HG03097 (cell line): ENCODE results near the gene HAS3.
"Not testable (repeated sequence)": the region's sequence is repeated elsewhere in the genome, so short reads cannot be mapped to it uniquely, and the experiment has no call there.

Source experiments
- ATAC-seq: cut with Tn5 transposase; IDR thresholded peaks from one replicate; pipeline ENCODE4 v1.9.1; 2021; ENCODE audit not compliant: unreplicated experiment, low FRiP score

Gene HAS3

DNA sequence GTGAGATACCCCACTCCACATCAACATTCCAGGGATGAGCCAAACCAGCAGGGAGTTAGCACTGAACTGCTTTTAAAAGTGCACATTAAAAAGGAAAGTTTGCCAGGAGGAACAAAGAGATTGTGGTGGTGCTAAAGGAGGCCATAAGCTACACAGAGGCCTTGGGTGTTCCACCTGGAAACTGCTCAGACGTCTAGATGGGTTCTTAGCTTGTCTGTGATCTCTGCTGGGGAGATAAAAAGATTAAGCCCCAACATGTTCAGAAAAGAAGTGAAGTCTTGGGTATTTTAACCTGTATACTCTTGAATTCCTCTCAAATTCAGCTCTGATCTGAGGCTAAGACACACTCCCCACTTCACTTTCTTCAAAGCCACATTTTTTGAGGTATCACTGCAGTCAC lies 10.4 kb downstream of the HAS3 start:
- ATAC-seq, result no peak

DNA sequence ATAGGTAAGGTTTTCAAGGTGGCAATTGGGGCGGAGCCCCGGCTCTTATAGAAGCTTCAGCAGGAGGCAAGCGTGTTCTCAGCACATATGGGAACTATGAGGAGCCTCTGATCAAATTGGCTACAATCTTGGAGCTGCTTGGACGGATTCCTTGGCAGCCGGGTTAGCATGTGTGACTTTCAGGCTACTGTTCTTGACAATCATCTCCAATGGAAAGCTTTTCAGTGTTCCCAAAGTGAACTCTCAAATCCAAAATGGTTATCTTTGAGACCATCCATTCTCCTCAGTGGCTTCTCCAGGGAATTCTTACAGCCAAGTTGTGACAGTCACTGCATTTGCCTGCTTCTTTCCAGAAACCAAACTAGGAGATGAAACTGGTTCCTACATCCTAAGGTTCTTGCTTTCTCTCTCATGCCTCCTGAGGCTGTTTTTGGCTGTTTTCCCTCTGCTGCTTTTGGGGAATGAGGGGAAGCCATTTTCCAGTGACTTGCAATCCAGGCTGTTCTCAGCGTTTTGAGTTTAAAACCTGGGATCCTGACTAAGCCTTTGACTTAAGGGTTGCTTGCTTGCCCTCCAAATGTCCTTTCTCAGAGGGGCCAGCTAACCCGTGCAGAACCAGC lies 10.9 kb downstream of the HAS3 start:
- ATAC-seq, result no peak

DNA sequence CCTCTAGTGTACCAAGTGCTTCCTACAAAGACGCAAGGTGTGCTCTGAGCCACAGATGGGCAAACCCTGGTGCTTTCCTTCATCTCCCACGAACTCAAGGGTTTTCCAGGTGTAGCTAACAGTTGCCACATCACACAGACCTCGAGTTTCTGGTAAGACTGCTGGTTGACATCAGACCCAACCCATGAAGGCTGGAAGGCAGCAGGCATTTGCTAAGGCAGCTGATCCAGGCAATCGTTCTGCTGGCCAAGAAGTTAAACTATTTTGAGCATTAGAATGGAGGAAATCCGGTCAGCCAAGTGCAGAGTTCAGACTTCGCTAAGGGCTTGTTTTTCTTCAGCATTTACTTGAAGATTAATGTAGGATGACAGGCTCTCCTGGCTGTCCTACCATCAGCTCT lies 11.5 kb downstream of the HAS3 start:
- no peak for ATAC-seq

DNA sequence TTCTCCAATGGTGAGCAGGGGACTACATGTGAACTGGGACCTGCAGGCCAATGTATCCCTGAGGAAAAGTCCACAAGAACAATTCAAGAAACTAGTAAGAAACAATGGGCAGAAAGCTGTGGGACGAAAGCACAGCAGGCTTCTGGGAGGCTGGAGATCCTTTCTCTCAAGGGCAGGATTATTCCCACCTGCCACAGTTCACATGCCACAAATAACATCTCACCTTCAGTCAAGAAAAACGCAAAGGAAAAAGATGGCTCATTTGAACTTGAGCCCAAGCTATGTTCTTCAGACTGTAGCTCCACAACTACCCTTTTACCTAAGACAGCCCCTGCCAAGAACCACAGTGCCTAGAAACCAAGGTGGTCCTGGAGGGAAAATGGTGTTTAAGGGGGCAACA lies 13.0 kb downstream of the HAS3 start:
- no peak for ATAC-seq

DNA sequence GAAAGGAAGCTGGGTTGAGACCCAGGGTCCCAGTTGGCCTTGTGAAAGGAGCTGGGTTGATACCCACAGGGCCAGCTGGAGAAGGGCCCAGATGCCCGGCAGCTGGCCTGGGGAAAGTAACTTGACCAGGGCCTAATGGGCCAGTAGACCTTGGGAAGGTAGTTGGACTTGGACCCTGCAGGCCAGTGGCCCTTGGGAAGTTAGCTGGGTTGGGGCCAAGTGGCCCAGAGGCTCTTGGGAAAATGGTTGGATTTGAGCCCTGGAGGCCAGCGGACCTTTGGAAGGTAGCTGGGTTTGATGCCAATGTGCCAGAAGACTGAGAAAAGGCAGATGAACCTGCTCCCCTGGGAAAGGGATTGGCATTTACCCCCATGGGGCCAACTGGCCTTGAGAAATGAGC lies 13.5 kb downstream of the HAS3 start:
- no peak for ATAC-seq

DNA sequence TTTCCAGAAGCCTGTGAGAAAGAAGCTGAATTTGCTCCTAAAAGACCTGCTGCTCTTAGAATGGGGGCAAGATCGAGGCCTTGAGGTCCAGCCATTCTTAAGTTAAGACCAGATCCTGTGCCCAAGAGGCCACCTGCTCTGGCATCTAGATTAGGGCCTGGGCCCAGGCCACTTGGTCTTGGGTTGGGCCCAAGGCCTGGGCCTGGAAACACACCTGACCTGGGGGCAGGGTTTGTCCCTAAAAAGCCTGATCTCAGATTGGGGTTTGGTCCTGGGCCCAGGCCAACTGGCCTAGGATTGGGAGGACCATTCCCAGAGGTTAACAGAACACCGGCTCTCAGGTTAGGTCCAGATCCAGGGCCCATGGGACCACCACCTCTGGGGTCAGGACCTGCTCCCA lies 14.1 kb downstream of the HAS3 start:
- no peak for ATAC-seq

DNA sequence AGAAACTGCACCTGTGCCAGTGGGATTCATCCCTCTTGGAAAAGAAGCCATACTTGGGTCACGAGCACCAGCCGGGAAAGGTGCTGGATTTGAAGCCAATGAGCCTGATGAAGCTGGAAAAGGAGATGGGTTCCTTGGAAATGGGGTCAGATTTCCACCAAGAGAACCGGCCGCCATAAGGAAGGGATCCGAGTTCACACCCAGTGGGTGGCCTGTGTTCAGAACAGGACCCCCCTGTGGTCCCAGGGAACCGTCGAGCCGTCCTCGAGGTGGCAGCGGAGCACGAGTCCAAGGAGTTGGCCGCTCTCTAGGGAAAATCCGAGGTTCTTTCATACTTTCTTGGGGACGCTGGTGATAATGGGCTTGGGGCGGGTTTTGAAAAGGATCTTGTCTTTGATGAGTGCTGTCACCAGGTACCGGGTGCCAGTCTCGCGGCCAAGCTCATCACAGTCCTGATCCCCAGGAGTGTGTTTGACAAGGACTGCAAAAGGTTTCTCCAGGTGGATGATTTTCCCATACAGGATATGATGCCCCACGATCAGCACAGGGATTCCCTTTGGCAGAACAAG lies 14.7 kb downstream of the HAS3 start:
- no peak for ATAC-seq

DNA sequence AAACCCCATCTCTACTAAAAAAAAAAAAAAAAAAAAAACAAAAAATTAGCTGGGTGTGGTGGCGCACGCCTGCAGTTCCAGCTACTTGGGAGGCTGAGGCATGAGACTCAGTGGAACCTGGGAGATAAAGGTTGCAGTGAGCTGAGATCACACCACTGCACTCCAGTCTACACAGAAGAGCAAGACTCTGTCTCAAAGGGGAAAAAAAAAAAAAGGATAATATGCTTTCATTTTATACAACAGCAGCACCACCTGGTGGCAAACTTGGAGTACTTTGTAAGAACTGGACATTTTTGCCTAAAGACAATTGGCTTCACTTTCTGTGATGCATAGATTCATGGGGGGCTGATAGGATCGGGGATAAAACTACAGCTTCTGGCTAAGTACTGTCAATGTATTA lies 18.5 kb downstream of the HAS3 start:
- no peak for ATAC-seq

DNA sequence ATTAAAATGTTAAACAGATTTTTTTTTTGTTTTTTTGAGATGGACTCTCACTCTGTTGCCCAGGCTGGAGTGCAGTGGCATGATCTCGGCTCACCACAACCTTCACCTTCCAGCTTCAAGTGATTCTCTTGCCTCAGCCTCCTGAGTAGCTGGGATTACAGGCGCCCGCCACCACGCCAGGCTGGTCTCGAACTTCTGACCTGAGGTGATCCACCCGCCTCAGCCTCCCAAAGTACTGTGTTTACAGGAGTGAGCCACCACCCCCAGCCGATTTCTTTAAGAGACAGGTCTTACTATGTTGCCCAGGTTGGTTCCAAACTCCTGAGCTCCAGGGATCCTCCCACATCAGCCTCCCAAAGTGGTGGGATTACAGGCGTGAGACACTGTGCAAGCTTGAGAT lies 19.0 kb downstream of the HAS3 start:
- ATAC-seq, result not testable (repeated sequence)

DNA sequence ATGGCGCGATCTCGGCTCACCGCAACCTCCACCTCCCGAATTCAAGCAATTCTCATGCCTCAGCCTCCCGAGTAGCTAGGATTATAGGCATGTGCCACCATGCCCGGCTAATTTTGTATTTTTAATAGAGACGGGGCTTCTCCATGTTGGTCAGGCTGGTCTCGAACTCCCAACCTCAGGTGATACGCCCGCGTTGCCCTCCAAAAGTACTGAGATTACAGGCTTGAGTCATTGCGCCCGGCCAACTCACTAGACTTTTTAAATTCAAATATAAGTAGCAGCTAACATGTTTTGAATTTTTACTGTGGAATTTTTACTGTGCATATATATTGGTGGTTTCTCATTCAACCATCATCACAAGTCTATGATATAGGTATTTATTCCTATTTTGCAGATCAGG lies 19.5 kb downstream of the HAS3 start:
- ATAC-seq, result not testable (repeated sequence)

DNA sequence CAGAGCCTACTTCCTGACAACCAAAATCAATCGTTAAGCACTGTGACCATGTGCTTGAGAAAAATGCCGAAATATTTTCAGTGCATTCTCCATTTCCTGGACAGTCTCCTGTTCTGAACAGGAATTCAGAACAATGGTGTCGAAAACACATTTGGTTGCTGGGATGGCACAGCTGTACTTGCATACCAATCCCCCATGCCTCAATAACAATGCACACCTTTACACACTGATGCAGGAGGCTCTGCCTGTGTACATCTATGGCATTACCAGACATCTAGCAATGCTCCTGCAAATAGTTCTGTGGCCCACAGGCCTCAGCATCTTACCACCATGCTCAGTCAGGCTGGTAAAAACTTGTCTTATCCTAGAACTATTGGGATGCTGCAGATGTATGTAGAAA lies 20.8 kb downstream of the HAS3 start:
- ATAC-seq, result no peak

DNA sequence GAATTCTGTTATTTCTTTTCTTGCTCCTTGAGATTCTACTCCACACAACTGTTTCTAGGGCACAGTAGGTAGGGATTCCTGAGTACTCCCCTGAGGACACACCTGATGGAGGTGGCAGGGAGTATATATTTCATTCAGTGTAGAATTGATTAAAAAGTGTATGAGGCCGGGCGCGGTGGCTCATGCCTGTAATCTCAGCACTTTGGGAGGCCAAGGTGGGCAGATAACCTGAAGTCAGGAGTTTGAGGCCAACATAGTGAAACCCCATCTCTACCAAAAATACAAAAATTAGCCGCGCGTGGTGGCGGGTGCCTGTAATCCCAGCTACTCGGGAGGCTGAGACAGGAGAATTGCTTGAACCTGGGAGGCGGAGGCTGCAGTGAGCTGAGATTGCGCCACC lies 21.3 kb downstream of the HAS3 start:
- ATAC-seq, result not testable (repeated sequence)

DNA sequence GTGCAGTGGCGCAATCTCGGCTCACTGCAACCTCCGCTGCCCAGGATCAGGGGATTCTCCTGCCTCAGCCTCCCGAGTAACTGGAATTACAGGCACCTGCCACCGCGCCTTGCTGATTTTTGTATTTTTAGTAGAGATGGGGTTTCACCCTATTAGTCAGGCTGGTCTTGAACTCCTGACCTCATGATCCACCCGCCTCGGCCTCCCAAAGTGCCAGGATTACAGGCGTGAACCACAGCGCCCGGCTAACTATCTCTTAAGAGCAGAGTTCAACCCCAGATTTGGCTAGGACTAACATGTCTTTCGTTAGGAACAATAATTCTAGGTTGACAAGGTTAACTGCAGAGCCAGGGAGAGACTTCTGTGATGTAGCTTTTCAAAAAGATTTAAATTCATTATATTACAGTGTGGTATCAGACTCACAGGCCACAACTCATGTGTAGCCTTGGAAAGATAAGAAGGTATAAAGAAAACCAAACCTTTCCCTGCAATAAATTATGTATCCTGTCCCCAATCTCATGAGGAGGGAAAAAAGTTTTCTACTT lies 22.6 kb downstream of the HAS3 start:
- ATAC-seq, result no peak

DNA sequence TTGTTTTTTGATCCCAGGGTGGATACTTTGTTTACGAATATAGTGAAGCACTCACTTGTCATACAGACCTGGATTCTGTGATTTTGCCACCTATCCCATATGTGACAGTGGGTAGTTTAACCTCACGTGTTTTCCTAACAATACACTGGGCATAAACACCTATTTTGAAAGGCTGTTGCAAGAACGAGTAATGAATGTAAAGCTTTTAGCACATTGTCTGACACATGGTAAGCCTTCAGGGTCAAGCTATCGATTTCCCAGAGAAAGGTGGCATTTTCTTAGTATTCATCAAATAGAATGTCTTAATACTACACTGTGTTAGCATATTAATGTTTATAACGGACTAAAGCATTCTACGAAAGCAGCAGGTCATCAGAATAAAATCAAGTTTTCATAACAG lies 25.0 kb downstream of the HAS3 start:
- no peak for ATAC-seq

DNA sequence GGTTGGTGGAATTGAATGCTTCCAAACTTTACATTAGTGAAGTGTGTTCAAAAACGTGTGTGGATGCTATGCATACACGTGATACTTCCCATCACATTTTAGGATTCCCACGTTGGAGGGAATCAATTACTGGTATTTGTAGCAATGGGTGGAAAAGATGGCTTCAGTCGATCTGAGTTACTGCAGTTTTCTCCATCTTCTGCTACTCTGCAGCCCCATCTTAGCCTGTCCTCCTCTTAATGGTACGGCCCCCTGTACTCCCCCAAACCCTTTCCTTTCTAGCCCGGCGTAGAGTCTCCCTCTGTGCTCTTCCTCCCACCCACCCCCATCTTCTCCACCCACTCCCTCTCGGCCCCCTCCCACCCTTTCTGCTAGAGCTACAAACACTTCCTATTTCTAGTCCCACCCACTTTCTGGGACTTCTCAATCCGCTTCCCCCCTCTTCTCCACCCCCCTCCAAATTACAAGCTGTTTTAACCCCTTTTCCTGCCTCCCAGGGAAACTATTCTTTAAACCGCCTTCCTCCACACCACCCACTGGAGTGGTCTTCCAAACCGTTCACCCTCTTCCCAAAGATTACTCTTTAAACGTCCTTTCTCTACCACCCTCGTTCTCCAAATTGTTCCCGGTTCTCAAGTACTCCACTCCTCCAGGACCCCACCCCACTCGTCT lies 25.9 kb downstream of the HAS3 start:
- no peak for ATAC-seq

DNA sequence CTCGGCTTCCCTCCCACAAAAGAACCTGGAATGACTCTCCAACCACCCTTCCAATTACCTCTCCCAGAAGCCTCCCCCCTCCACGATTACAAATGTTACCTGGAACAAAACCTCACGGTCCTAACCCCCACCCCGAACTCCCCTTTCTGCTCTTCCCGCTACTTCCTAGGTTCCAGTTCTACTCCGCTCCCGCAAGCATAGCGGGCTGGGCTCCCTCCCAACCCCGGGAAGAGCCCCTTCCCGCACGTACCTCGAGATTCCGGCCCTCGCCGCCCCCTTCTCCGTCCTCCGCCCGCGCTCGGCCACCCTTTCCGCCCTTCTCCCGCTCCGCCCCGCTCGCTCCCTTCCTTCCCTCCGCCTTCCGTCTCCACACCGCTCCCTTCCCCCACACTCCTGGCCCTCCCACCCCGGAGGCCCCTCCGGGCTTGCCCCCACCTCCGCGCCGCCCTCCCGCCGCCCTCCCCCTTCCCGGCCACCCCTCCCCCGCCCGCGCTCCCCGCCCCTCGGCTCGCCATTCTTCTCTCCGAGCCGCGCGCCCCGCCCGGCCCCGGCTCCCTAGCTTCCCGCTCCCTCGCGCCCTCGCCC lies 26.5 kb downstream of the HAS3 start:
- ATAC-seq, result peak; percentile 27

DNA sequence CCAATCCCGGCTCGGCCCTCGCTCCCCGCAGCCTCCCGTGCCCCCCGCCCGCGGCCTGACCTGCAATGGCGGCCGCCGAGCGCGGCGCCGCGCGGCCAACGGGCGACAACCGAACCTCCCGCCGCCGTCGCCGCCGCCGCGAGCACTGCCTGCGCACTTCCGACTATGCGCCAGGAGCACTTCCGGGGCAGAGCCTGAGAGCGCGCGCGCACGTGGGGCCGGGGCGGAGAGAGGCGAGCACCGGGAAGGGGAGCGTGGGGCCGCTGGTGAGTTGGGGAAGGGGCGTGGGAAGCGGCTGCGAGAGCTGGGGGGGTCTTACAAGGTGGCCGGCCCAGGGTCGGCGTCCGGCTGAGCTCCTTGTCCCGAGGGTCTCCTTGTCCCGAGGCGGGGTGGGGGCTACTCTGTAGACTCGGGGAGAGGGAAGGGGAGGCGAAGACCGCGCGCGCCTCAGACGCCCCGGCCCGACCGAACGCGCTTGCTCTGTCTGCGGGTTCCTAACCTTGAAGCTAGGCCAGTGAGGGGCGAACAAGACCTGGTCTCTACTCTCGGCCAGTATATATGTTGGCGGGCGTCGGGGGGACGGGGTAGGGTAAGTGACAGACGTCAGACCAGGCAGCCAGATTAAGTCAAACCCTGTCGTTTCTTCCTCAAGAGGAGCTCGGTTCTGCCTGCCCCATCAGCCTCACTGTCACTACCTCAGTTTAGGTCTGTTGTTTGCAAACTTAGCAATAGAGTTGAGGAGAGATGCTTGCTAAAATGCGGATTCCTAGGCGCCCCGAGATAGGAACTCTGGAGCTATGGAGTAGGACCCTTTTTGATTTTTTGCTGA lies 27.2 kb downstream of the HAS3 start, which contains the start of the genes CHTF8 and UTP4:
Gene CHTF8 (minus strand): TSS at position 165 of the 829 bp plus-strand sequence. CDS start 11,130 bp downstream, outside the sequence.
Gene UTP4 (plus strand): TSS at position 226 of the 829 bp plus-strand sequence. CDS start 811 bp downstream, outside the sequence.
- ATAC-seq, result peak; percentile 82

DNA sequence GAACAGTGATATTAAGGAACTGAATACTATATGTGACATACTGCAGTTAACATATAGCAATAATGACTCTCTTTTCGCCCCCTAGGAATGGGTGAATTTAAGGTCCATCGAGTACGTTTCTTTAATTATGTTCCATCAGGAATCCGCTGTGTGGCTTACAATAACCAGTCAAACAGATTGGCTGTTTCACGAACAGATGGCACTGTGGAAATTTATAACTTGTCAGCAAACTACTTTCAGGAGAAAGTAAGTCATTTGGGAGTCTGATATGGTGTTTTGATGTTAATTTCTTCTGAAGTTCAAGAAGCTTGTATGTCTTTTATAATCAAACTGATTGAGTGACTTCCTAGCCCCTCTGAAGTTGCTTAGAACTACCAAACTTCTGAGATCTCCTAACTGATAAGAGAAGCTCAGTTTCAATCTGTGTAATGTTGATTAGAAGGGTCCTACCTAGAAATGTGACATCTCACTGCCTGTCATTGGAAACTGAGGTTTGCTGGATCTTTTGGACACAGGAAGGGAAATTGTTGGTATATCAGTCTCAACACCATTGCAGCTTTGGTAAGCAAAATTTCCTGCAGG lies 28.0 kb downstream of the HAS3 start:
- ATAC-seq, result no peak

DNA sequence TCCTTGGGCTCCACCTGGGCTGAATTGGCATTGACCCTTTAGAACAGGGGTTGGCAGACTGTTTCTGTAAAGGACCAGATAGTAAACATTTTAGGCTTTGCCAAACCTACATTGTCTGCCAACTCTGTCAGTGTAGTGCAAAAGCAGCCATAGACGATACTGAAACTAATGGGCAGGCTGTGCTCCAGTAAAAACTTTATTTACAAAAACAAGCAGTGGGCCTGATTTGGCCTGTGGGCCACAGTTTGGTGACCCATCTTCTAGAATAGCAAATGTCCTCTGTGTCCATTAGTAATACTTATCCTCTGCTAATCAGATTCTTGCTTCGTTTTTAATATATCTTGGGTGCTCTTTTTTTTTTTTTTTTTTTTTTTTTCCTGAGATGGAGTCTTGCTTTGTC lies 33.2 kb downstream of the HAS3 start:
- ATAC-seq, result no peak

DNA sequence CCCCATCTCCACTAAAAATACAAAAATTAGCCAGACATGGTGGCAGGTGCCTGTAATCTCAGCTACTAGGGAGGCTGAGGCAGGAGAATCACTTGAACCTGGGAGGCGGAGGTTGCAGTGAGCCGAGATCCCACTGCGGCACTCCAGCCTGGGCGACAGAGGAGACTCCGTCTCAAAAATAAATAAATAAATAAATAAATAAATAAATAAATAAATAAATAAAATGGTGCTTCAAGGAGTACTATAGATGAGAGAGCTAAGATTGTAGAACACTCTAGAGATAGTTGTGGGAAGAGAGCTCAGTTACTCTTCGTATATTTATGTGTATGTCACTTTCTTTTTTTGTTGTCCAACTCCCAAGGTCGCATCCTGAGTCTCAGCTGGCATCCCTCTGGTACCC lies 34.0 kb downstream of the HAS3 start:
- not testable (repeated sequence) for ATAC-seq
